HepG2 (cell line): ENCODE data around the gene PCNT. TPM values are rescaled to one million over a fixed set of nuclear protein-coding genes. Genes with fewer than 3 reads are reported as not detected.

Experiments used
- BORCS8-MEF2B ChIP-seq: sonication (generic); formaldehyde crosslinking; IDR thresholded peaks from 2 replicates; pipeline ENCODE4 v1.8.0; 2022; ENCODE audit warnings: mild to moderate bottlenecking, missing genetic modification reagents
- ELF1 ChIP-seq: sonication (generic); formaldehyde crosslinking; IDR thresholded peaks from 2 replicates; pipeline ENCODE4 v1.4.0; 2020; ENCODE audit warnings: missing genetic modification reagents
- GABPA ChIP-seq, 2 experiments: IDR thresholded peaks; 2 replicates each; pipeline ENCODE4 v1.6.1; 2011 to 2016; ENCODE audit warnings: low read depth in 2 of 2, low read length in 1 of 2, missing biosample characterization in 1 of 2, missing genetic modification characterization in 1 of 2
- HDAC1 ChIP-seq: sonication (generic); formaldehyde crosslinking; IDR thresholded peaks from 2 replicates; pipeline ENCODE4 v1.5.1; 2020; ENCODE audit warnings: mild to moderate bottlenecking, missing genetic modification reagents
- HDAC2 ChIP-seq: sonication (generic); formaldehyde crosslinking; IDR thresholded peaks from 2 replicates; pipeline ENCODE4 v1.4.0; 2020; ENCODE audit warnings: missing genetic modification reagents
- NFKBIZ ChIP-seq: IDR thresholded peaks from 2 replicates; pipeline ENCODE4 v1.6.1; 2018; ENCODE audit warnings: missing genetic modification reagents, missing compliant biosample characterization
- POLR2AphosphoS5 ChIP-seq: IDR thresholded peaks from 2 replicates; pipeline ENCODE4 v1.6.1; 2012; ENCODE audit warnings: low read depth, low read length
- POLR2G ChIP-seq: fragments of 200-400 bp; formaldehyde crosslinking; IDR thresholded peaks from 2 replicates; pipeline ENCODE4 v1.6.1; 2018; ENCODE audit warnings: mild to moderate bottlenecking, low read depth, low read length, moderate library complexity
- PRMT3 ChIP-seq: sonication (generic); formaldehyde crosslinking; IDR thresholded peaks from 2 replicates; pipeline ENCODE4 v1.8.1; 2022; ENCODE audit warnings: low read depth, mild to moderate bottlenecking, moderate library complexity, missing genetic modification reagents, borderline replicate concordance
- SP4 ChIP-seq: sonication (generic); formaldehyde crosslinking; IDR thresholded peaks from 2 replicates; pipeline ENCODE4 v1.8.1; 2023; ENCODE audit warnings: mild to moderate bottlenecking, missing genetic modification reagents
- TGIF2 ChIP-seq: IDR thresholded peaks from 2 replicates; pipeline ENCODE4 v1.6.1; 2016; ENCODE audit warnings: control low read depth, missing compliant biosample characterization
- ZBTB38 ChIP-seq: sonication (generic); formaldehyde crosslinking; IDR thresholded peaks from 2 replicates; pipeline ENCODE4 v1.5.1; 2020; ENCODE audit warnings: mild to moderate bottlenecking, missing genetic modification reagents
- ZFP36L1 ChIP-seq: sonication (generic); formaldehyde crosslinking; IDR thresholded peaks from 2 replicates; pipeline ENCODE4 v1.8.0; 2022; ENCODE audit warnings: mild to moderate bottlenecking, missing genetic modification reagents, moderate library complexity
- ZFY ChIP-seq: sonication (generic); formaldehyde crosslinking; IDR thresholded peaks from 2 replicates; pipeline ENCODE4 v1.4.0; 2020; ENCODE audit warnings: missing genetic modification reagents
- ZMAT3 ChIP-seq: sonication (generic); formaldehyde crosslinking; conservative IDR thresholded peaks from 2 replicates; pipeline ENCODE4 v1.7.0; 2021; ENCODE audit warnings: missing genetic modification reagents
- ZNF224 ChIP-seq: sonication (generic); formaldehyde crosslinking; IDR thresholded peaks from 2 replicates; pipeline ENCODE4 v1.5.0; 2020; ENCODE audit warnings: mild to moderate bottlenecking, missing genetic modification reagents
- ZNF331 ChIP-seq: sonication (generic); formaldehyde crosslinking; IDR thresholded peaks from 2 replicates; pipeline ENCODE4 v1.4.0; 2020; ENCODE audit warnings: missing genetic modification reagents
- ZNF607 ChIP-seq: sonication (generic); formaldehyde crosslinking; IDR thresholded peaks from 2 replicates; pipeline ENCODE4 v1.5.1; 2020; ENCODE audit warnings: missing genetic modification reagents, mild to moderate bottlenecking, borderline replicate concordance
- polyA plus RNA-seq, 8 experiments: library from polyadenylated mRNA; depleted of rRNA in 3 of 8; stranded (reverse) in 7 of 8; unstranded in 1 of 8; fragments of >200 nt; fragmentation: Illumina TruSeq in 4 of 8; extraction: Trizol in 4 of 8; gene quantifications; 2 replicates each; pipeline versions ENCODE4 v1.2.1 to v1.2.3, GENCODE V29; 2011 to 2016; ENCODE audit warnings: low read depth in 4 of 8, missing spikeins in 1 of 8, mixed read lengths in 1 of 8; ENCODE audit not compliant: insufficient read depth in 1 of 8
- total RNA-seq, 5 experiments: library from RNA; depleted of rRNA; stranded (reverse); fragments of >200 nt; fragmentation: Illumina TruSeq; extraction: Trizol; gene quantifications; 2 replicates each; pipeline ENCODE4 v1.2.3, GENCODE V29; 2016; ENCODE audit warnings: low read depth in 1 of 5
- TF ChIP-seq, protein P1 (sequence below): IDR thresholded peaks from 2 replicates; pipeline ENCODE4 v1.6.1; 2012; ENCODE audit warnings: inconsistent platforms
- TF ChIP-seq, protein P2 (sequence below): sonication (generic); IDR thresholded peaks from 2 replicates; pipeline ENCODE4 v1.6.1; 2016; ENCODE audit warnings: low read depth, borderline replicate concordance
- TF ChIP-seq, protein P3 (sequence below): sonication (generic); formaldehyde crosslinking; IDR thresholded peaks from 2 replicates; pipeline ENCODE4 v1.5.1; 2020; ENCODE audit warnings: mild to moderate bottlenecking, missing genetic modification reagents, moderate library complexity
- TF ChIP-seq, protein P4 (sequence below): sonication (generic); formaldehyde crosslinking; IDR thresholded peaks from 2 replicates; pipeline ENCODE4 v1.4.0; 2020; ENCODE audit warnings: missing genetic modification reagents

Gene PCNT
- total and polyA plus RNA-seq, 2 of the 13 experiments (the other 11 are each of a cell fraction or from before 2014, with no cell fraction given): 5.6 to 12.4 TPM

DNA sequence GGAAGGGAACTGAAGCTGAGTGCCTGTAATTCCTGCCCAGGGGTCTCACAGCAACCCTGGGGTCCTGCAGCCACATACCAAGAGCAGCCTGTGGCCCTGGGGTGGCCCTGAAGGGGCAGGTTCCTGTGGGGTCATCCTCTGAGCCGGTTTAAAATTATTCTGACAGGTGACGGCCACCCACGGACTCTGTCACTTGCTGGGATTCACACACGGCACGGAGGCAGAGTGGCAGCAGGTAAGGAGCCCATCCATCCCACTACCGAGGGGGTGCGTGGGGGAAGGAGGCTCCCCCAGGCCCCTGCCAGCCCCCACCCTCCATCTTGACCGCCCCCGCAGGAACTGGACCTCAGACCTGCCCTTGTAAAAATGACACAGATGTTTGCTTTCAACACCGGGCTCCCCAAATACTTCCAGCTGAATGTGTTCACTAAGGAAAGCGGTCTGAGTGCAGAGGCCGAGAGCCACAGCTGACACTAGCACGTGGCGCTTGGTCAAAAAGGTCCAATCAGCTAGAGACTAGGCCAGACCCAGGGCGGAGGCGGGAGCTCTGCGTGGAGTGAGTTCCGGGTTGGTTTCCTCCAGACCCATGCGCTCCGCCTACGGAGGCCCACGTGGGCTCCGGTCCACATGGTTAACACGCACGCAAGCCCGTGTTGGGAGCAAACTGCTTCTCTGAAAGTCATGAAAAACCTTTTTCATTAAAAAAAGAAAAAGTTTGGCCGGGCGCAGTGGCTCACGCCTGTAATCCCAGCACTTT, 27.8 kb upstream of the PCNT start (continued):
- peak; percentile 64 for TF ChIP-seq HDAC1
- TF ChIP-seq ZNF224 (CRISPR knock-in tag): 0 out of 2 replicates have a peak, but pooled peaks have one; percentile 55
- 0 out of 2 replicates have a peak, but pooled peaks have one; percentile 17 for TF ChIP-seq ZFP36L1 (CRISPR knock-in tag)
- TF ChIP-seq ELF1: peak; percentile 91
- TF ChIP-seq BORCS8-MEF2B: 0 out of 2 replicates have a peak, but pooled peaks have one; percentile 59
- peak; percentile 60; the same call in 1 of the 2 replicates for TF ChIP-seq ZNF607 (CRISPR knock-in tag)
- peak; percentile 49; the same call in 1 of the 2 replicates for TF ChIP-seq SP4 (CRISPR knock-in tag)
- peak; percentile 27; the same call in 1 of the 2 replicates for TF ChIP-seq HDAC2
- 0 out of 2 replicates have a peak, but pooled peaks have one; percentile 13 for TF ChIP-seq ZNF331 (CRISPR knock-in tag)
- TF ChIP-seq, protein P1, sequence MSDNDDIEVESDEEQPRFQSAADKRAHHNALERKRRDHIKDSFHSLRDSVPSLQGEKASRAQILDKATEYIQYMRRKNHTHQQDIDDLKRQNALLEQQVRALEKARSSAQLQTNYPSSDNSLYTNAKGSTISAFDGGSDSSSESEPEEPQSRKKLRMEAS: peak; percentile 90
- peak; percentile 40; the same call in 1 of the 2 replicates for TF ChIP-seq POLR2G
- TF ChIP-seq TGIF2 (CRISPR knock-in tag): no peak
- peak; percentile 52 for TF ChIP-seq ZBTB38
- TF ChIP-seq ZFY: peak; percentile 78
- TF ChIP-seq, protein P2, sequence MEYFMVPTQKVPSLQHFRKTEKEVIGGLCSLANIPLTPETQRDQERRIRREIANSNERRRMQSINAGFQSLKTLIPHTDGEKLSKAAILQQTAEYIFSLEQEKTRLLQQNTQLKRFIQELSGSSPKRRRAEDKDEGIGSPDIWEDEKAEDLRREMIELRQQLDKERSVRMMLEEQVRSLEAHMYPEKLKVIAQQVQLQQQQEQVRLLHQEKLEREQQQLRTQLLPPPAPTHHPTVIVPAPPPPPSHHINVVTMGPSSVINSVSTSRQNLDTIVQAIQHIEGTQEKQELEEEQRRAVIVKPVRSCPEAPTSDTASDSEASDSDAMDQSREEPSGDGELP: peak; percentile 91; the same call in 1 of the 2 replicates
- peak; percentile 58 for TF ChIP-seq POLR2AphosphoS5
- 0 out of 2 replicates have a peak, but pooled peaks have one; percentile 47 for TF ChIP-seq NFKBIZ (CRISPR knock-in tag)
- no peak for TF ChIP-seq ZMAT3 (CRISPR knock-in tag)
- TF ChIP-seq, protein P3, sequence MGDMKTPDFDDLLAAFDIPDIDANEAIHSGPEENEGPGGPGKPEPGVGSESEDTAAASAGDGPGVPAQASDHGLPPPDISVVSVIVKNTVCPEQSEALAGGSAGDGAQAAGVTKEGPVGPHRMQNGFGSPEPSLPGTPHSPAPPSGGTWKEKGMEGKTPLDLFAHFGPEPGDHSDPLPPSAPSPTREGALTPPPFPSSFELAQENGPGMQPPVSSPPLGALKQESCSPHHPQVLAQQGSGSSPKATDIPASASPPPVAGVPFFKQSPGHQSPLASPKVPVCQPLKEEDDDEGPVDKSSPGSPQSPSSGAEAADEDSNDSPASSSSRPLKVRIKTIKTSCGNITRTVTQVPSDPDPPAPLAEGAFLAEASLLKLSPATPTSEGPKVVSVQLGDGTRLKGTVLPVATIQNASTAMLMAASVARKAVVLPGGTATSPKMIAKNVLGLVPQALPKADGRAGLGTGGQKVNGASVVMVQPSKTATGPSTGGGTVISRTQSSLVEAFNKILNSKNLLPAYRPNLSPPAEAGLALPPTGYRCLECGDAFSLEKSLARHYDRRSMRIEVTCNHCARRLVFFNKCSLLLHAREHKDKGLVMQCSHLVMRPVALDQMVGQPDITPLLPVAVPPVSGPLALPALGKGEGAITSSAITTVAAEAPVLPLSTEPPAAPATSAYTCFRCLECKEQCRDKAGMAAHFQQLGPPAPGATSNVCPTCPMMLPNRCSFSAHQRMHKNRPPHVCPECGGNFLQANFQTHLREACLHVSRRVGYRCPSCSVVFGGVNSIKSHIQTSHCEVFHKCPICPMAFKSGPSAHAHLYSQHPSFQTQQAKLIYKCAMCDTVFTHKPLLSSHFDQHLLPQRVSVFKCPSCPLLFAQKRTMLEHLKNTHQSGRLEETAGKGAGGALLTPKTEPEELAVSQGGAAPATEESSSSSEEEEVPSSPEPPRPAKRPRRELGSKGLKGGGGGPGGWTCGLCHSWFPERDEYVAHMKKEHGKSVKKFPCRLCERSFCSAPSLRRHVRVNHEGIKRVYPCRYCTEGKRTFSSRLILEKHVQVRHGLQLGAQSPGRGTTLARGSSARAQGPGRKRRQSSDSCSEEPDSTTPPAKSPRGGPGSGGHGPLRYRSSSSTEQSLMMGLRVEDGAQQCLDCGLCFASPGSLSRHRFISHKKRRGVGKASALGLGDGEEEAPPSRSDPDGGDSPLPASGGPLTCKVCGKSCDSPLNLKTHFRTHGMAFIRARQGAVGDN (CRISPR knock-in tag): peak; percentile 95
- no peak for TF ChIP-seq PRMT3 (CRISPR knock-in tag)
- TF ChIP-seq, protein P4, sequence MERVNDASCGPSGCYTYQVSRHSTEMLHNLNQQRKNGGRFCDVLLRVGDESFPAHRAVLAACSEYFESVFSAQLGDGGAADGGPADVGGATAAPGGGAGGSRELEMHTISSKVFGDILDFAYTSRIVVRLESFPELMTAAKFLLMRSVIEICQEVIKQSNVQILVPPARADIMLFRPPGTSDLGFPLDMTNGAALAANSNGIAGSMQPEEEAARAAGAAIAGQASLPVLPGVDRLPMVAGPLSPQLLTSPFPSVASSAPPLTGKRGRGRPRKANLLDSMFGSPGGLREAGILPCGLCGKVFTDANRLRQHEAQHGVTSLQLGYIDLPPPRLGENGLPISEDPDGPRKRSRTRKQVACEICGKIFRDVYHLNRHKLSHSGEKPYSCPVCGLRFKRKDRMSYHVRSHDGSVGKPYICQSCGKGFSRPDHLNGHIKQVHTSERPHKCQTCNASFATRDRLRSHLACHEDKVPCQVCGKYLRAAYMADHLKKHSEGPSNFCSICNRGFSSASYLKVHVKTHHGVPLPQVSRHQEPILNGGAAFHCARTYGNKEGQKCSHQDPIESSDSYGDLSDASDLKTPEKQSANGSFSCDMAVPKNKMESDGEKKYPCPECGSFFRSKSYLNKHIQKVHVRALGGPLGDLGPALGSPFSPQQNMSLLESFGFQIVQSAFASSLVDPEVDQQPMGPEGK (CRISPR knock-in tag): peak; percentile 41; the same call in 1 of the 2 replicates
- peak; percentile 19; the same call in 1 of the 2 replicates for TF ChIP-seq GABPA (IDR thresholded peaks at IDR 0.05; ENCODE audit: low read depth, low read length)
- peak; percentile 69 for TF ChIP-seq GABPA (CRISPR knock-in tag; IDR thresholded peaks at IDR 0.05; ENCODE audit: low read depth)
